Dermis blood vessel endothelial cell (primary cell): ENCODE results near the gene CCDC71. TPM values are rescaled to one million over a fixed set of nuclear protein-coding genes. Genes with fewer than 3 reads are reported as not detected.
A peak's percentile ranks its signal among the peaks of the same experiment; 100 is the strongest.

Experiments used
- DNase-seq: peaks from one replicate; pipeline ENCODE4 v3.0.0; 2010
- total RNA-seq: library from RNA; depleted of rRNA; stranded (reverse); fragments of >200 nt; gene quantifications from 2 replicates; pipeline ENCODE4 v1.2.3, GENCODE V29; 2014

CCDC71 gene
- total RNA-seq: 22.0 and 25.9 TPM in 2 replicates

GRCh38 chr3:49165771-49166751 is at the start of gene CCDC71:
TSS of gene CCDC71 (minus strand) at chr3:49166331. CDS start at chr3:49164208, 2,123 bp downstream.
- peak; percentile 78 for DNase-seq

GRCh38 chr3:49213998-49214397 is 47.9 kb upstream of the CCDC71 start:
- DNase-seq: no peak

GRCh38 chr3:49213541-49213943 is 47.4 kb upstream of the CCDC71 start:
- no peak for DNase-seq

GRCh38 chr3:49199900-49200281 is 33.8 kb upstream of the CCDC71 start:
- peak; percentile 20 for DNase-seq

GRCh38 chr3:49199239-49199899 is 33.2 kb upstream of the CCDC71 start:
- peak; percentile 88 for DNase-seq

- no peak for DNase-seq
Measured at GRCh38 chr3:49198611-49199230, 32.6 kb upstream of the CCDC71 start.

GRCh38 chr3:49198161-49198560 is 32.0 kb upstream of the CCDC71 start:
- no peak for DNase-seq

- no peak for DNase-seq
Measured at GRCh38 chr3:49191741-49192140, 25.6 kb upstream of the CCDC71 start.

GRCh38 chr3:49183873-49184272 is 17.7 kb upstream of the CCDC71 start:
- no peak for DNase-seq

GRCh38 chr3:49182682-49183081 is 16.6 kb upstream of the CCDC71 start:
- no peak for DNase-seq

GRCh38 chr3:49181351-49181750 is 15.2 kb upstream of the CCDC71 start:
- no peak for DNase-seq

GRCh38 chr3:49180116-49180515 is 14.0 kb upstream of the CCDC71 start:
- no peak for DNase-seq

- no peak for DNase-seq
Measured at GRCh38 chr3:49177073-49177472, 10.9 kb upstream of the CCDC71 start.

- DNase-seq: no peak
Measured at GRCh38 chr3:49175530-49175929, 9.4 kb upstream of the CCDC71 start.

- no peak for DNase-seq
Measured at GRCh38 chr3:49174397-49174985, 8.4 kb upstream of the CCDC71 start.

- peak; percentile 27 for DNase-seq
Measured at GRCh38 chr3:49173792-49174170, 7.7 kb upstream of the CCDC71 start.

GRCh38 chr3:49173116-49173791 is 7.1 kb upstream of the CCDC71 start:
- DNase-seq: peak; percentile 87

- peak; percentile 20 for DNase-seq
Measured at GRCh38 chr3:49172551-49173041, 6.5 kb upstream of the CCDC71 start.

GRCh38 chr3:49171775-49172500 is 5.8 kb upstream of the CCDC71 start:
- no peak for DNase-seq

GRCh38 chr3:49171119-49171774 is 5.1 kb upstream of the CCDC71 start, which contains the start of gene KLHDC8B:
TSS of gene KLHDC8B (plus strand) at chr3:49171598. CDS start at chr3:49172770, 1,172 bp downstream.
- peak; percentile 91 for DNase-seq

GRCh38 chr3:49170744-49171118 is 4.6 kb upstream of the CCDC71 start:
- no peak for DNase-seq
